ENCODE measurements around the gene ACOXL.

The ACOXL gene

DNA sequence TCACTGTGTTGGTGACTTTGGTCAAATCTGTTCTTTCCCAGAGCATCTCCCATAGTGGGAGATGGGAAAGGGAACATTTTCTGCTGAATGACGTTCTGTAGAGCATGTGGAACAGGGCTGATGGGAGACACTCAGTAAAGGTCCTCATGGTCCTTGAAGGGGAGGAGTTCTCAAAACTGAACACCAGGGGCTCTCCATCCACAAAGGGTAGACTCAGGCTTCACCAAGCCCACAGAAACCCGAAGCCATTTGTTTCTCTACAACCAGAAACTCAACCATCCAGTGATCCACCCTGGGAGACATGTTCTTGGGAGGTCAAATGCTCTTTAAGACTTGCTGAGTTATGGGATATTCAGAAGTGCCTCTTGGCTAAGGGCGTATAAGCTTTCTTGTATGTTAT, 131.8 kb downstream of the ACOXL start:
- FAIRE-seq (no peak), DNase-seq (ENCODE audit: insufficient read length, low spot score) (no peak)
- TF ChIP-seq POLR2AphosphoS5 (IDR thresholded peaks at IDR 0.05; ENCODE audit: low read depth, low read length): no peak
- no peak for TF ChIP-seq POU2F2 (IDR thresholded peaks at IDR 0.05; ENCODE audit: low read depth, low read length)

- TF ChIP-seq POU2F2 (IDR thresholded peaks at IDR 0.05; ENCODE audit: low read depth, low read length): no peak
- no peak for TF ChIP-seq POLR2A (IDR thresholded peaks at IDR 0.05; ENCODE audit: low read depth, low read length)
- no peak for TF ChIP-seq TAF1 (IDR thresholded peaks at IDR 0.05; ENCODE audit: low read depth, low read length)
- no peak for TF ChIP-seq SPI1 (IDR thresholded peaks at IDR 0.05; ENCODE audit: low read depth, low read length)
- no peak for TF ChIP-seq POLR2AphosphoS5 (IDR thresholded peaks at IDR 0.05; ENCODE audit: low read depth, low read length)
- TF ChIP-seq PAX5 (IDR thresholded peaks at IDR 0.05; ENCODE audit: insufficient read depth, low read length, severe bottlenecking): no peak
- no peak for FAIRE-seq
- DNase-seq (ENCODE audit: insufficient read length, low spot score): no peak
Observed at GRCh38 chr2:110864731-110865130, 132.4 kb downstream of the ACOXL start.

GRCh38 chr2:110865188-110865587, 132.8 kb downstream of the ACOXL start:
- DNase-seq (ENCODE audit: insufficient read length, low spot score): peak; percentile 38
- no peak for TF ChIP-seq SPI1 (IDR thresholded peaks at IDR 0.05; ENCODE audit: low read depth, low read length)
- peak; percentile 49; the same call in 1 of the 2 replicates for TF ChIP-seq POU2F2 (IDR thresholded peaks at IDR 0.05; ENCODE audit: low read depth, low read length)
- peak; percentile 79 for FAIRE-seq

DNA sequence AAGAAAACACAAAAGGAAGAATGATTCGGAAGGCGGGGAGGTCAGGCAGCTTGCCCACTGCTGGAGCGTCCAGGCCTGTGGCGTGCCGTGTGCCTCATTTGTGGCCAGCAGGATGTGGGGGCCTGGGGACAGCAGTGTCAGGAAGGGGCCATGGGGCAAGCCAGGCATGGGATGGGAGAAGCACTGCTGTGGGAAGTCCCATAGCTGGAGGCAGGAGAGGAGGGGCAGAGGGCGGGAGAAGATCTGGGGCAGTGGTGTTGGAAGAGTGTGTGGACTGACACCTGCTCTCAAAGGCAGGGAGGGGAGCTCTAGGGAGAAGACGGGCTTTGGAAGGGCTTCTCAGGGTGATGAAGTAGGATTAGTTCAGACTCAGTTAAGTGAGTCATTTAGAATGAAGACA, 133.7 kb downstream of the ACOXL start:
- TF ChIP-seq PAX5 (IDR thresholded peaks at IDR 0.05; ENCODE audit: insufficient read depth, low read length, severe bottlenecking): no peak
- TF ChIP-seq POU2F2 (IDR thresholded peaks at IDR 0.05; ENCODE audit: low read depth, low read length): no peak
- TF ChIP-seq TAF1 (IDR thresholded peaks at IDR 0.05; ENCODE audit: low read depth, low read length): no peak
- no peak for TF ChIP-seq SPI1 (IDR thresholded peaks at IDR 0.05; ENCODE audit: low read depth, low read length)
- no peak for TF ChIP-seq POLR2A (IDR thresholded peaks at IDR 0.05; ENCODE audit: low read depth, low read length)
- TF ChIP-seq POLR2AphosphoS5 (IDR thresholded peaks at IDR 0.05; ENCODE audit: low read depth, low read length): no peak

DNA sequence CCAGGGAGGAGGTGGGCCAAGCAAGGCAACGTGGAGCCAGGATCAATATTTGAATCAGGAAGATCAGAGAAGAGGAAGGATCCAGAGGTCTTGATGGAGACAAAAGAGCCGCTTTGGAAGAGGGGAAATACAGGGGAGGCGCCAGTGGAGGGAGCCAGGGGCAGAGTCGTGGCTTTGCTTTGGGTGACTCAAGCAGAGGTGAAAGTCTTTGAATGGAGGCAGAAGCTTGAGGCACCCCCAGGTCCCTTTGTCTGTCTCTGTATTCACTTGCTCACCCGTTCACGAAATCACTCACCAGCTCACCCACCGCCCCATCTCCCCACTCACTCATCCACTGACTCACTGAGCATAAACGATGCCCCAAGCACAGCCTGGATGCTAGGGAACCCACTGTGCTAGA, 134.1 kb downstream of the ACOXL start:
- DNase-seq (ENCODE audit: insufficient read length, low spot score) (no peak), FAIRE-seq (no peak)
- no peak for TF ChIP-seq POLR2AphosphoS5 (IDR thresholded peaks at IDR 0.05; ENCODE audit: low read depth, low read length)
- TF ChIP-seq POU2F2 (IDR thresholded peaks at IDR 0.05; ENCODE audit: low read depth, low read length): no peak
- TF ChIP-seq TAF1 (IDR thresholded peaks at IDR 0.05; ENCODE audit: low read depth, low read length): no peak
- TF ChIP-seq PAX5 (IDR thresholded peaks at IDR 0.05; ENCODE audit: insufficient read depth, low read length, severe bottlenecking): no peak
- TF ChIP-seq POLR2A (IDR thresholded peaks at IDR 0.05; ENCODE audit: low read depth, low read length): no peak
- TF ChIP-seq SPI1 (IDR thresholded peaks at IDR 0.05; ENCODE audit: low read depth, low read length): no peak

More for the DNA sequence above, 133.7 kb downstream of the ACOXL start:
- DNase-seq (ENCODE audit: insufficient read length, low spot score) (no peak), FAIRE-seq (no peak)

DNA sequence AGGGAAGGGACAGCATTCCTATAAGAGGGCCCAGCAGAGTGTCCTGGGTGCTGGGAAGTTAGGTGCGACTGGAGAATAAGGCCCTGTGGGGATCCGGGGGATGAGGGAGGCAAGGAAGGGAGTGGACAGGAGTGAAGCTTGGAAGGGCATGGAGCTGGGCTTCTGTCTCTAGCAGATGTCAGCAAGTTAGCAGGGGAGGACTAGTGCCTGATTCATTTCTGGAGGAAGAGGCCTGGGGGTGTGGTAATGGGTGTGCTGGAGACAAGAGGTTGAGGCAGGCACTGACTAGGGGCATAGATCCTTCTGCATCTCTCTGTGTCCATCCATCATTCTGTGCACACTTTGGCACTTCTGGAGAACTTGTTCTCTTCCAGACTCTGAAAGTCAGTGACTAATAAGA, 134.7 kb downstream of the ACOXL start:
- FAIRE-seq (no peak), DNase-seq (ENCODE audit: insufficient read length, low spot score) (no peak)
- TF ChIP-seq PAX5 (IDR thresholded peaks at IDR 0.05; ENCODE audit: insufficient read depth, low read length, severe bottlenecking) (no peak), POLR2A (IDR thresholded peaks at IDR 0.05; ENCODE audit: low read depth, low read length) (no peak), POLR2AphosphoS5 (IDR thresholded peaks at IDR 0.05; ENCODE audit: low read depth, low read length) (no peak), POU2F2 (IDR thresholded peaks at IDR 0.05; ENCODE audit: low read depth, low read length) (no peak), SPI1 (IDR thresholded peaks at IDR 0.05; ENCODE audit: low read depth, low read length) (no peak), TAF1 (IDR thresholded peaks at IDR 0.05; ENCODE audit: low read depth, low read length) (no peak)

DNA sequence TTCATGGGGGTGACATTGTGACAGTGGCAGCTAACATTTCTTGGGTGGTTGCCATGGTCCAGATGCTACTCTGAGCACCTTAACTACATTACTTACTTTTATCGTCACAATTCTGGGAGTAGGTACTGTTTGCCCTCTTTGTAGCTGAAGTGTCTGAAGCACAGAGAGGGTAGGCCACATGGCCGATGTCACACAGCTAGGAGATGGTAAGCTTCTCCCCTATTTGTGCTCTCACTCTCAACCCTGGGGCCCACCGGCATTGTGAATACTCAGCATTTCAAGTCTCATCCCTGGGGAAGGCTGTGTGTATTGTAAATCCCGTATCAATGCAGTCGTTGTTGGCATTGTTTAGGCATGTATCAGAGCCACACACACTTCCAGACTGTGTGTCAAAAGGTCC, 136.6 kb downstream of the ACOXL start:
- FAIRE-seq: no peak
- no peak for DNase-seq (ENCODE audit: insufficient read length, low spot score)
- TF ChIP-seq POLR2AphosphoS5 (IDR thresholded peaks at IDR 0.05; ENCODE audit: low read depth, low read length) (no peak), POLR2A (IDR thresholded peaks at IDR 0.05; ENCODE audit: low read depth, low read length) (no peak), TAF1 (IDR thresholded peaks at IDR 0.05; ENCODE audit: low read depth, low read length) (no peak), POU2F2 (IDR thresholded peaks at IDR 0.05; ENCODE audit: low read depth, low read length) (no peak), SPI1 (IDR thresholded peaks at IDR 0.05; ENCODE audit: low read depth, low read length) (no peak), PAX5 (IDR thresholded peaks at IDR 0.05; ENCODE audit: insufficient read depth, low read length, severe bottlenecking) (no peak)

DNA sequence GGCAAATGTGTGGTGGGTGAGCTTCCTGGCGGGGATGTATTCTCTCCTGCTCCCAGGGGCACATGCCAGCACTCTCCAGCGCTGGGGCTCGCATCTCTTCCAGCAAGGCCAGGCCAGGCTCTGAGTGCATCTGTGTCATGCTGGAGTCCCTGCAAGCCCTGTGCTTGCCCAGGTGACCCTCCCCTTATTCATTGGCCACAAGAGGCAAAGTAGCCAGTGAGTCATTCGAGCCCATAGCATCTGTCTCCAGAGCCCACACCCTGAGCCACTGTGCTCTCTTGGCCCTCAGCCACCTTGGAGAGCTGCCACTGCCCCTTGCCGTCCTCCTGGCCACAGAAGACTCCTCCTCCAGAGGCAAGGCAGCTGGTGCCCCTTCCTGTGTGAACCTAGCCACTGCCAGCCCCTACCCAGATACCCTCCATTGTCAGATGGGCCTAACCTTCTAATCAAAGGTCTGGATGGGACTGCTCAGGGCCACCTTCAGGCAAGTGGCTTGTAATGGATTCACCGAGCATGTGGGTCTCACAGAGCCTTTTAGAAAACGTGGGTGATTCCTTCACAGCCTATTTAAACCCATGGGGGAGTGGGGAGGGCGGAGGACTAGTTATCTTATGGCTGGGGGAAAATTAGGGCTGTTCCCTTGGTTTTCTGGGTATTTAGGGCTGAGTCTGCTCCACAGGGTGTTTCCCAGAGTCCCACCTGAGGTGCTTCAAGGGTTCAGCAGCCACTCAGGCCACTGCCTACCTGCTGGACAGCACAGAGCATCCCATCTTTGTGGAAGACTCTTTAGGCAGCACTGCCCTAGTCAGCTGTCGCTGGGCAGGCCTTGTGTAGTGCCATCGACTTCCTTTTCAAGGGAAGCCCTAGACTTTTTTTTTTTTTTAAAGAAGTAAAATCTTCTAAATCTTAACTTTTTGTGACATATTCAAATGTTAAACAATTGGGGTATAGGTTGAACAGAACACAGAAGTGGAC, 137.4 kb downstream of the ACOXL start:
- no peak for TF ChIP-seq POU2F2 (IDR thresholded peaks at IDR 0.05; ENCODE audit: low read depth, low read length)
- TF ChIP-seq PAX5 (IDR thresholded peaks at IDR 0.05; ENCODE audit: insufficient read depth, low read length, severe bottlenecking): no peak
- TF ChIP-seq TAF1 (IDR thresholded peaks at IDR 0.05; ENCODE audit: low read depth, low read length): no peak
- TF ChIP-seq SPI1 (IDR thresholded peaks at IDR 0.05; ENCODE audit: low read depth, low read length): no peak
- TF ChIP-seq POLR2AphosphoS5 (IDR thresholded peaks at IDR 0.05; ENCODE audit: low read depth, low read length): no peak
- TF ChIP-seq POLR2A (IDR thresholded peaks at IDR 0.05; ENCODE audit: low read depth, low read length): no peak
- FAIRE-seq: no peak
- no peak for DNase-seq (ENCODE audit: insufficient read length, low spot score)

DNA sequence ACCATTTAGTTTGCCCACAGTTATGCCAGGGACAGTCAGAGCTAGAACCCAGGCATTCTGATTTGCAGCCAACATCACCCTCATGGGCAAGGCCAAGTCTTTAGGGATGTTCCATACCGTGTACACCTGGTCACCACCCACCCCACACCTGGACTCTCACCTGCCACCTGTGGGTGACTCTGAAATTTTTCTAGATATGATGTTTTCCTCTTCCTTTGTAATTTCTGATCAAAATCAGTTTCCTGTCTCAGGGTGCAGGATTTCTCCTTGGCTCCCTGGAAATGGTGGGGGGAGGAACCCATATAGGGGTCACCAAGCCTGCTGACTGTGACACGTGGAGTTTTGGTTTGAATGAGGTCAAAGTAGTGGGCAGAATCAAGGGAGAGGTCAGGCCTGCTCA, 138.2 kb downstream of the ACOXL start:
- no peak for DNase-seq (ENCODE audit: insufficient read length, low spot score)
- TF ChIP-seq TAF1 (IDR thresholded peaks at IDR 0.05; ENCODE audit: low read depth, low read length) (no peak), POLR2AphosphoS5 (IDR thresholded peaks at IDR 0.05; ENCODE audit: low read depth, low read length) (no peak)
- FAIRE-seq: no peak

DNA sequence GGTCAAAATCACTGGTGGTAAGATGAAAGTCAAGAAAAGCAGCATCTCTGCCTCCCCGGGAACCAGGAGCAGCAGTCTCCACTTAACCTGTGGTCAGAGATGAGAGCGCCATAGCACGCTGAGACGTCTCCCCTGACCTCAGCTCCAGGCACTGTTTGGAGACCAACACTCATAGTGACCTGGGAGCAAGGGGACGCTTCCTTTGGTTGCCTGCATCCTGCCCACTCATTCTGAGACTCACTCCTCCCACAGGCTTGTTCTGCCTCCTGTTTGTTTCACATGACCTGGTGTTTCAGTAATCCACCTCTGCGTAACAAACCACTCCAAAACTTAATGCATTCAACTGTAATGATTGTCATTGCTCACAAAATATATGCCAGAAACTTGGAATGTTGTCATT, 139.3 kb downstream of the ACOXL start:
- TF ChIP-seq POLR2A (IDR thresholded peaks at IDR 0.05; ENCODE audit: low read depth, low read length) (no peak), TAF1 (IDR thresholded peaks at IDR 0.05; ENCODE audit: low read depth, low read length) (no peak), POLR2AphosphoS5 (IDR thresholded peaks at IDR 0.05; ENCODE audit: low read depth, low read length) (no peak), POU2F2 (IDR thresholded peaks at IDR 0.05; ENCODE audit: low read depth, low read length) (no peak), SPI1 (IDR thresholded peaks at IDR 0.05; ENCODE audit: low read depth, low read length) (no peak), PAX5 (IDR thresholded peaks at IDR 0.05; ENCODE audit: insufficient read depth, low read length, severe bottlenecking) (no peak)
- DNase-seq (ENCODE audit: insufficient read length, low spot score) (no peak), FAIRE-seq (peak; percentile 41)
